ENCODE data around the gene REN. TPM values are rescaled to one million over a fixed set of nuclear protein-coding genes. Genes with fewer than 3 reads are reported as not detected.

REN gene
- total RNA-seq, 3 donors from 2014 or later = not detected

- H3K36me3 ChIP-seq = no peaks in the 10 kb centered on the region
- H3K27me3 ChIP-seq = no peaks in the 10 kb centered on the region
- H3K4me3 ChIP-seq = no peak overlapping the region
- no peak overlapping the region for H3K27ac ChIP-seq
- TF ChIP-seq POLR2AphosphoS5 (IDR thresholded peaks at IDR 0.05) (no peak), CTCF (IDR thresholded peaks at IDR 0.05) (no peak), POLR2A (IDR thresholded peaks at IDR 0.05) (no peak)
- intact Hi-C loops (cut with DNase I; ENCODE audit: low total_unique reads) = no loop called here
- H3K4me1 ChIP-seq = no peaks in the 10 kb centered on the region
- no peak for DNase-seq (ENCODE audit: low spot score in 2 of 2)
- H3K9me3 ChIP-seq = no peaks in the 10 kb centered on the region
Observed at GRCh38 chr1:204115116-204115515, 51.0 kb downstream of the REN start.

- H3K4me3 ChIP-seq = no peak overlapping the region
- no peaks in the 10 kb centered on the region for H3K4me1 ChIP-seq
- no peaks in the 10 kb centered on the region for H3K9me3 ChIP-seq
- intact Hi-C loops (cut with DNase I; ENCODE audit: low total_unique reads) = no loop called here
- DNase-seq (ENCODE audit: low spot score in 2 of 2) = no peak
- H3K27ac ChIP-seq = peak overlapping the region in 1 of 2 donors; percentile 15
- H3K27me3 ChIP-seq = no peaks in the 10 kb centered on the region
- TF ChIP-seq POLR2A (IDR thresholded peaks at IDR 0.05) (no peak), POLR2AphosphoS5 (IDR thresholded peaks at IDR 0.05) (no peak), CTCF (IDR thresholded peaks at IDR 0.05) (no peak)
- H3K36me3 ChIP-seq = no peaks in the 10 kb centered on the region
Observed at GRCh38 chr1:204114606-204115005, 51.5 kb downstream of the REN start.

GRCh38 chr1:204113896-204114295 lies 52.2 kb downstream of the REN start:
- intact Hi-C loops (cut with DNase I; ENCODE audit: low total_unique reads) = no loop called here
- no peak overlapping the region for H3K4me3 ChIP-seq
- no peaks in the 10 kb centered on the region for H3K36me3 ChIP-seq
- H3K27me3 ChIP-seq = no peaks in the 10 kb centered on the region
- TF ChIP-seq CTCF (IDR thresholded peaks at IDR 0.05) (no peak), POLR2AphosphoS5 (IDR thresholded peaks at IDR 0.05) (no peak), POLR2A (IDR thresholded peaks at IDR 0.05) (no peak)
- DNase-seq (ENCODE audit: low spot score in 2 of 2) = no peak
- no peaks in the 10 kb centered on the region for H3K9me3 ChIP-seq
- peak overlapping the region in 1 of 2 donors; percentile 15 for H3K27ac ChIP-seq
- H3K4me1 ChIP-seq = peaks cover 0 to 3% of the 10 kb centered on the region in 2 donors

GRCh38 chr1:204112876-204113730 lies 53.0 kb downstream of the REN start:
- no peaks in the 10 kb centered on the region for H3K27me3 ChIP-seq
- peak overlapping the region in 1 of 2 donors; percentile 44 for H3K27ac ChIP-seq
- intact Hi-C loops (cut with DNase I; ENCODE audit: low total_unique reads) = no loop called here
- TF ChIP-seq POLR2AphosphoS5 (IDR thresholded peaks at IDR 0.05) (no peak), POLR2A (IDR thresholded peaks at IDR 0.05) (no peak), CTCF (IDR thresholded peaks at IDR 0.05) (no peak)
- no peaks in the 10 kb centered on the region for H3K36me3 ChIP-seq
- peaks cover 0 to 4% of the 10 kb centered on the region in 2 donors for H3K4me1 ChIP-seq
- no peak for DNase-seq (ENCODE audit: low spot score in 2 of 2)
- H3K9me3 ChIP-seq = no peaks in the 10 kb centered on the region
- H3K4me3 ChIP-seq = no peak overlapping the region

GRCh38 chr1:204110894-204111633 lies 55.1 kb downstream of the REN start:
- Histone ChIP-seq H3K4me3 (no peak overlapping the region), H3K9me3 (no peaks in the 10 kb centered on the region), H3K27me3 (no peaks in the 10 kb centered on the region), H3K4me1 (peaks cover 0 to 4% of the 10 kb centered on the region in 2 donors), H3K36me3 (no peaks in the 10 kb centered on the region), H3K27ac (no peak overlapping the region)
- TF ChIP-seq POLR2AphosphoS5 (IDR thresholded peaks at IDR 0.05) = no peak
- TF ChIP-seq CTCF (IDR thresholded peaks at IDR 0.05) = no peak
- TF ChIP-seq POLR2A (IDR thresholded peaks at IDR 0.05) = no peak
- intact Hi-C loops (cut with DNase I; ENCODE audit: low total_unique reads) = loop anchor here (2.0 kb wide), 1 partner anchor 28 kb away; no protein-coding TSS in a partner anchor
- no peak for DNase-seq (ENCODE audit: low spot score in 2 of 2)

Measured in breast epithelium (tissue), 4 donors.